Right ventricle myocardium superior (tissue), 1 donor: ENCODE results near the gene DNMT3B. TPM values are rescaled to one million over a fixed set of nuclear protein-coding genes. Genes with fewer than 3 reads are reported as not detected.
A peak's percentile ranks its signal among the peaks of the same experiment; 100 is the strongest.

ENCODE experiments used
- ATAC-seq: fragments of 200-7000 bp; cut with Tn5 transposase; one replicate; pipeline ENCODE4 v1.9.1; 2020; ENCODE audit warnings: mild to moderate bottlenecking; ENCODE audit not compliant: poor library complexity
- DNase-seq: peaks from one replicate; pipeline ENCODE4 v3.0.0-alpha.2; 2020
- intact Hi-C: fragments of 100-400 bp; cut with DNase I; formaldehyde crosslinking; loops from one replicate; pipeline ENCODE4 v1.11.2; 2022
- total RNA-seq: library from RNA; stranded (reverse); fragmentation: NEBNext Ultra II Directional; extraction: Animal tissue kit (Norgen Biotek cat#: 25700); gene quantifications from one replicate; pipeline ENCODE4 v1.2.1, GENCODE V29; 2021
- donor health status: DM: no; HTN: yes; CAD: no; lungs with severe emphysema.

Gene DNMT3B
- total RNA-seq, 1 donor from 2014 or later, result 0.22 TPM

GRCh38 chr20:32839982-32840285, 77.7 kb downstream of the DNMT3B start:
- DNase-seq (no peak), ATAC-seq (no peak)
- intact Hi-C loops, result no loop called here

GRCh38 chr20:32841174-32841573, 79.0 kb downstream of the DNMT3B start:
- no peak for DNase-seq
- intact Hi-C loops, result no loop called here
- ATAC-seq, result peak; percentile 11

- intact Hi-C loops, result no loop called here
- DNase-seq, result no peak
- ATAC-seq, result peak; percentile 70
Observed at GRCh38 chr20:32841632-32842031, 79.4 kb downstream of the DNMT3B start.

GRCh38 chr20:32842688-32843524, 80.7 kb downstream of the DNMT3B start:
- DNase-seq (no peak), ATAC-seq (no peak)
- intact Hi-C loops, result no loop called here

GRCh38 chr20:32845786-32846185, 83.6 kb downstream of the DNMT3B start:
- no peak for DNase-seq
- intact Hi-C loops, result no loop called here
- no peak for ATAC-seq

- no peak for DNase-seq
- ATAC-seq, result no peak
- intact Hi-C loops, result no loop called here
Observed at GRCh38 chr20:32846852-32847251, 84.7 kb downstream of the DNMT3B start.

GRCh38 chr20:32847964-32848363, 85.8 kb downstream of the DNMT3B start:
- intact Hi-C loops, result no loop called here
- no peak for ATAC-seq
- no peak for DNase-seq

- intact Hi-C loops, result no loop called here
- no peak for ATAC-seq
- no peak for DNase-seq
Observed at GRCh38 chr20:32848846-32849245, 86.7 kb downstream of the DNMT3B start.

GRCh38 chr20:32849577-32849976, 87.4 kb downstream of the DNMT3B start:
- no peak for ATAC-seq
- no peak for DNase-seq
- intact Hi-C loops, result no loop called here

- ATAC-seq, result no peak
- intact Hi-C loops, result no loop called here
- DNase-seq, result no peak
Observed at GRCh38 chr20:32855387-32855786, 93.2 kb downstream of the DNMT3B start.

- ATAC-seq, result no peak
- DNase-seq, result no peak
- intact Hi-C loops, result no loop called here
Observed at GRCh38 chr20:32858189-32858588, 96.0 kb downstream of the DNMT3B start.

Other genes with a start within 250 kb of the DNMT3B start
- 3.5 TPM for gene NOL4L, start 177.1 kb upstream of the DNMT3B start, total RNA-seq
- not detected for gene C20orf203, start 88.4 kb upstream of the DNMT3B start, total RNA-seq
- gene COMMD7, start 18.9 kb upstream of the DNMT3B start, total RNA-seq, result 47.8 TPM
- gene MAPRE1, start 57.6 kb downstream of the DNMT3B start, total RNA-seq, result 58.9 TPM
- not detected for gene EFCAB8, start 96.5 kb downstream of the DNMT3B start, total RNA-seq
- not detected for gene SUN5, start 242.0 kb downstream of the DNMT3B start, total RNA-seq
- gene BPIFB2, start 245.3 kb downstream of the DNMT3B start, total RNA-seq, result not detected